IPS-20b (cell line): Measurements from ENCODE around the gene TRAPPC12.

Experiments used
- H3K27ac ChIP-seq: one replicate; pipeline ENCODE4 v1.5.1; 2013; ENCODE audit warnings: low read length
- H3K27me3 ChIP-seq: 2 replicates; pipeline ENCODE4 v1.6.1; 2013; ENCODE audit warnings: mild to moderate bottlenecking, low read length, inconsistent platforms; ENCODE audit not compliant: insufficient read depth
- H3K36me3 ChIP-seq: 2 replicates; pipeline ENCODE4 v1.6.1; 2013; ENCODE audit warnings: low read depth, mild to moderate bottlenecking, inconsistent platforms, low read length, moderate library complexity; ENCODE audit not compliant: insufficient read depth
- H3K4me1 ChIP-seq: 2 replicates; pipeline ENCODE4 v1.6.1; 2013; ENCODE audit warnings: mild to moderate bottlenecking, control low read depth, inconsistent platforms, low read length, moderate library complexity; ENCODE audit not compliant: insufficient read depth
- H3K4me3 ChIP-seq: 2 replicates; pipeline ENCODE4 v1.5.1; 2013; ENCODE audit warnings: mild to moderate bottlenecking, low read length, inconsistent platforms
- H3K9ac ChIP-seq: 2 replicates; pipeline ENCODE4 v1.6.1; 2013; ENCODE audit warnings: low read depth, mild to moderate bottlenecking, inconsistent platforms, low read length, moderate library complexity
- H3K9me3 ChIP-seq: 2 replicates; pipeline ENCODE4 v1.6.1; 2013; ENCODE audit warnings: mild to moderate bottlenecking, low read depth, low read length, inconsistent platforms; ENCODE audit not compliant: insufficient read depth

TRAPPC12 gene

GRCh38 chr2:3466966-3467365, 87.5 kb downstream of the TRAPPC12 start:
- H3K27me3 ChIP-seq: no peaks in the 10 kb centered on the region
- H3K9ac ChIP-seq: no peak overlapping the region
- H3K27ac ChIP-seq: no peak overlapping the region
- H3K9me3 ChIP-seq: no peaks in the 10 kb centered on the region
- H3K4me3 ChIP-seq: no peak overlapping the region
- peaks cover 2% of the 10 kb centered on the region; the same call in 1 of the 2 replicates for H3K4me1 ChIP-seq
- H3K36me3 ChIP-seq: peaks cover 22% of the 10 kb centered on the region; the same call in 1 of the 2 replicates

- H3K4me3 ChIP-seq: no peak overlapping the region
- H3K27ac ChIP-seq: no peak overlapping the region
- no peaks in the 10 kb centered on the region for H3K27me3 ChIP-seq
- H3K36me3 ChIP-seq: peaks cover 26% of the 10 kb centered on the region
- no peaks in the 10 kb centered on the region; the same call in 1 of the 2 replicates for H3K4me1 ChIP-seq
- no peaks in the 10 kb centered on the region for H3K9me3 ChIP-seq
- H3K9ac ChIP-seq: no peak overlapping the region
Observed at GRCh38 chr2:3467654-3468053, 88.2 kb downstream of the TRAPPC12 start.

- Histone ChIP-seq H3K36me3 (peaks cover 28% of the 10 kb centered on the region), H3K9ac (no peak overlapping the region), H3K9me3 (no peaks in the 10 kb centered on the region), H3K4me3 (no peak overlapping the region), H3K4me1 (no peaks in the 10 kb centered on the region), H3K27ac (no peak overlapping the region), H3K27me3 (no peaks in the 10 kb centered on the region)
Observed at GRCh38 chr2:3468296-3468988, 88.9 kb downstream of the TRAPPC12 start.

- no peaks in the 10 kb centered on the region for H3K9me3 ChIP-seq
- no peaks in the 10 kb centered on the region for H3K4me1 ChIP-seq
- no peak overlapping the region for H3K4me3 ChIP-seq
- H3K9ac ChIP-seq: no peak overlapping the region
- H3K36me3 ChIP-seq: peaks cover 28% of the 10 kb centered on the region
- H3K27me3 ChIP-seq: no peaks in the 10 kb centered on the region
- no peak overlapping the region for H3K27ac ChIP-seq
Observed at GRCh38 chr2:3469486-3469885, 90.0 kb downstream of the TRAPPC12 start.

GRCh38 chr2:3470166-3470651, 90.7 kb downstream of the TRAPPC12 start:
- Histone ChIP-seq H3K9me3 (no peaks in the 10 kb centered on the region), H3K9ac (no peak overlapping the region), H3K4me1 (no peaks in the 10 kb centered on the region), H3K4me3 (no peak overlapping the region), H3K36me3 (peaks cover 28% of the 10 kb centered on the region), H3K27ac (no peak overlapping the region), H3K27me3 (no peaks in the 10 kb centered on the region)

DNA sequence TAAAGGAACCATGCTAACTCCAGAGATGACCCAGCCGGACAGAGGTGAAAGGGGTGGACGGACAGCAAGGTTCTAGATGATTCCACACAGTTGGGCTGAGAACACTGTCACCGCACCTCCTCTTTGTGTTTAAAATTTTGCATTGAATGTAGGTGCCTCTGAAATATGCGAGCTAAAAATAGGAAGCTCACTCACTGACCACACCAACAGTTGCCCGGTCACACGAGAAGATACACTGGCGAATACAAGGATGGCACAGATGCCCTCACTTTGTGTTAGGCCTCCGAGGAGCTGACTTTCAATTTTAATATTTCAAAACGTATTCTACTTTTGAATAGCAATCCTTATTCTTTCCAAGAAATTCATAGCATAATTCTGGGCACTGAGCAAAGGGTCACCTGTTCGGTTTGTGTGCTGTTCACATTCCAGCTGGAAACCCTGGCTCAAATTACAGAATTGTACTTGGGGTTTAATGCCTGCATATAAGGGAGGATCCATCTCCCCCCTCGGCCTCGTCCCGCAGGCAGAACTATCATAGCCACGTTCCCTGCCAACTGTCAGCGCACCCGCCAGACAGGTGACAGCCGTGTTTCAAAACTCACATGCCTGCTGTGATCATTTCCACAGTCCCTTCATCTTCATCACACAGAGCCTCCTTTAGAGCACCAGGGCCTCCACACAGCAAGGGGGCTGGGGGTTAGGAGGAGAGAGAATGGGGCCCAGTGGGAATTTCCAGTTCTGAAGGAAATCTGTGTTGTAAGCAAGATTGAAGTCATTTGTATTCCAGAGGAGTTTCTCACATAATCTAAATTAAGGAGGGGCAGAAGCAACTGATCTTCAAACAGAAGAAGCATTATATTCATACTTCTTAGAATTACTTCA, 91.6 kb downstream of the TRAPPC12 start:
- H3K27ac ChIP-seq: no peak overlapping the region
- no peaks in the 10 kb centered on the region for H3K27me3 ChIP-seq
- H3K36me3 ChIP-seq: peaks cover 28% of the 10 kb centered on the region
- no peaks in the 10 kb centered on the region for H3K4me1 ChIP-seq
- H3K9ac ChIP-seq: no peak overlapping the region
- no peak overlapping the region for H3K4me3 ChIP-seq
- H3K9me3 ChIP-seq: no peaks in the 10 kb centered on the region

DNA sequence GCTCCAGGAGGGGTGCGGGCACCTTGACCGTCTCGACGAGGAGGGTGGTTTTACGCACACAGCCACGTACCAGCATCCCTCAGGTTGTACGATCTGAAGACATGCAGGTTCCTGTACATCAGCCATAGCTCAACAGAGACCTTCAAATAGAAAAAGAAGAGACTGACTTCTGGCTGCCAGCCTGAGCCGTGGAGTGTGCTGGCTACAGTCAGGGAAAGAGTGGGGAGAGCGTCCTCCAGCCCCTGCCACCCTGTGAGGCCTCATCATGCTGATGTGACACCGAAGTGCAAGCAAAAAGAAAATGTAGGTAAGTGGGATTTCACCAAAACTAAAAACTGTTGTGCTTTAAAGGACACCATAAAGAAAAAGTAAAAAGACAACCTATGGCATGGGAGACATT, 92.8 kb downstream of the TRAPPC12 start:
- H3K9ac ChIP-seq: no peak overlapping the region
- no peaks in the 10 kb centered on the region for H3K27me3 ChIP-seq
- no peak overlapping the region for H3K4me3 ChIP-seq
- H3K27ac ChIP-seq: no peak overlapping the region
- H3K36me3 ChIP-seq: peaks cover 23% of the 10 kb centered on the region
- H3K4me1 ChIP-seq: no peaks in the 10 kb centered on the region
- no peaks in the 10 kb centered on the region for H3K9me3 ChIP-seq

DNA sequence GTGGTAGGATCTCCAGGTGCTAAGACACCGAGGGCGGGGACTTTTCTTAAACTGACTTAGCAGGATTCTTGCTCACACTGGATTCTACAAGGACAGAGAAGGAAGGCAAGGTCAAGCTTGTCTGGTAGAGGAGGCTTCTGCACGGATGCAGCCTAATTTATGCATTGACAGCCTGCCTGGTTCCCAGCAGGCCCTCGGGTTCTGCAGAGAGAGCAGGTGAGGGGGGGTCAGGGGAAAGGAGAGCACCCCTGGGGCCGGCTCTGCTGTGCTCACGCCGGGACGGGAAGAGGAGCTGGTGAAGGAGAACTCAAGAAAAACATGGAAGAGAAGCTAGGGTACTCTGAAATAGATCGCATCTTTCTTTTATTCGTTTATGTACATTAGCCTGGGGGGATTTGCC, 93.5 kb downstream of the TRAPPC12 start:
- Histone ChIP-seq H3K4me1 (no peaks in the 10 kb centered on the region), H3K36me3 (peaks cover 16% of the 10 kb centered on the region), H3K9me3 (no peaks in the 10 kb centered on the region), H3K27ac (no peak overlapping the region), H3K9ac (no peak overlapping the region), H3K4me3 (no peak overlapping the region), H3K27me3 (no peaks in the 10 kb centered on the region)

DNA sequence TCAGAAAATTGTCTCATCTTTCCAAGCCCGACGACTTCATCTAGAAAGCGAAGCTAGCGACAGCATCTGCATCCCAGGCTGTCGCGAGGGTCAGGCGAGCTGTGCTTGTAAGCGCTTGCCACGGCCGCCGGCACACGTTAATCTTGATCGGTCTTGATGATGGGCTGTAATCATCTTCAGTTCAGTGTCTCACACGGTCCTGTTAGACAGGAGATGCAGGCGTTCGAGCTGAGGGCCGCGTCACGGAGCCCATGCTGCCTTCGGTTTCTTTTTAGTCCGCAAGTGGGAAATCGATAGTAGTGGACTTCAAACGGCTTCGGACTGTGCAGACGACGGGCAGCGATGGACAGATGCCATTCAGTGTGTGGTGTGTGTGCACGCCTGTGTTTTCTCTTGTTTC, 96.3 kb downstream of the TRAPPC12 start:
- Histone ChIP-seq H3K9me3 (no peaks in the 10 kb centered on the region), H3K27me3 (no peaks in the 10 kb centered on the region), H3K4me3 (no peak overlapping the region), H3K4me1 (no peaks in the 10 kb centered on the region), H3K36me3 (peaks cover 19% of the 10 kb centered on the region), H3K27ac (no peak overlapping the region), H3K9ac (no peak overlapping the region)

DNA sequence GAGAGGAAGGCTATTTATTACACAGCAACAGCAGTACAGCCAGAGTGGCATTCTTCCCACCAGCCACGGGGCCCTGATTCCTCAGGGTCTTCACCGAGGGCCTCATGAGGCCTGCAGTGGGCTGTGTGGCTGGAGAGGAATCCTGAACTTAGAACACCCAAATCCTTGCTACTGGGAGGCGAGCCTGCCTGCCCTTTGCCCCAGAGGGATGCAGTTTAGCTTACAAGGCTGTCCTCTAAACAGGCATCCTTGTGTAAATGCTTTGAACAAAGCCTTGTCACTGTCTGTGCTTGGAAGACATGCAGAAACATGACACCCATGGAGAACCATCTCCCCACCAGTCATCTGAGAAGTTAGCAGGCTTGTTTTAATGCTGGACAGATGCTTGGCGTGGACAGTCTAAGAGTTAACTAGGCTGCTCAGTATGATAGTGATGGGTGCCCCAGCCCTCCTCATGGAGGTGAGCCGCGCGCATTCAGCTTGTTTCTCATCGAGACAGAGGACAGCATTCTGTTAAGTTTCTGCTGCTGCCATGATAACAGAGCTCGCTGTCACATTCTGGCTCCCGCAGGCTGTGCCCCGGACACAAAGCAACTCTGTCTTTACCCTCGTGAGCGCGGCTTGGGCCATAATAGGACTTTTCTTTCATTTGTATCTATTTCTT, 97.0 kb downstream of the TRAPPC12 start:
- H3K36me3 ChIP-seq: peaks cover 19% of the 10 kb centered on the region
- no peaks in the 10 kb centered on the region for H3K4me1 ChIP-seq
- H3K9ac ChIP-seq: no peak overlapping the region
- H3K27me3 ChIP-seq: no peaks in the 10 kb centered on the region
- H3K4me3 ChIP-seq: no peak overlapping the region
- H3K9me3 ChIP-seq: no peaks in the 10 kb centered on the region
- no peak overlapping the region for H3K27ac ChIP-seq

DNA sequence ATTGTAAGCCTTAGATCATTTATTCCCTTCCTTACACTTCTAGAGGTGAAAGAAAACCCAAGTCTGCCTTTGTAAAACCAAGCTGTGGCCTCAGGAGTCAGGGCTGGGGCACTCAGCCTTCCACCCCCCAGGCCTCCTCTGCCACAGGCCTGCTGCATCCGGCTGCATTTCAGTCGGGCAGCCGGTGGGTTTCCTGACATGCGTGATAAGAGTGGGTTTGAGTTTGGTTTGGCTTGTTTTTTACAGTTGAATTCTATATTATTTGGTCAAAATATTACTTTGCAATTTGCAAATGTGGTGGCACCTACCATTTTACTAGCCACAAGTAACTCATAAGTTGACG, 97.5 kb downstream of the TRAPPC12 start:
- no peaks in the 10 kb centered on the region for H3K27me3 ChIP-seq
- H3K27ac ChIP-seq: no peak overlapping the region
- peaks cover 19% of the 10 kb centered on the region for H3K36me3 ChIP-seq
- H3K4me3 ChIP-seq: no peak overlapping the region
- no peaks in the 10 kb centered on the region for H3K4me1 ChIP-seq
- no peaks in the 10 kb centered on the region for H3K9me3 ChIP-seq
- no peak overlapping the region for H3K9ac ChIP-seq
